Esophagus squamous epithelium (tissue), 5 donors: ENCODE results near the gene THY1. TPM values are rescaled to one million over a fixed set of nuclear protein-coding genes. Genes with fewer than 3 reads are reported as not detected.

Source experiments
- DNase-seq: peaks from one replicate; lab custom pipeline; 2025; lab: John Stamatoyannopoulos, UW
- H3K27ac ChIP-seq, 4 donors: fragments of 200-600 bp; sonication (generic); one replicate each; pipeline ENCODE4 v1.5.1; 2016 to 2019; ENCODE audit warnings: mild to moderate bottlenecking in 1 of 4
- H3K27me3 ChIP-seq, 4 donors: fragments of 200-600 bp; sonication (generic); 1 replicate in 3 of 4; 2 replicates in 1 of 4; pipeline versions ENCODE4 v1.5.1 to v1.6.0; 2017 to 2021; ENCODE audit warnings: antibody characterized with exemption in 1 of 4
- H3K36me3 ChIP-seq, 3 donors: fragments of 200-600 bp; sonication (generic); one replicate each; pipeline ENCODE4 v1.5.1; 2016 to 2019
- H3K4me1 ChIP-seq, 3 donors: fragments of 200-600 bp; sonication (generic); one replicate each; pipeline ENCODE4 v1.5.1; 2017 to 2019
- H3K4me3 ChIP-seq, 4 donors: fragments of 200-600 bp; sonication (generic); 1 replicate in 3 of 4; 2 replicates in 1 of 4; pipeline ENCODE4 v1.5.1; 2016 to 2019; ENCODE audit warnings: mild to moderate bottlenecking in 2 of 4, moderate library complexity in 1 of 4
- H3K9me3 ChIP-seq, 3 donors: fragments of 200-600 bp; sonication (generic); one replicate each; pipeline ENCODE4 v1.5.1; 2016 to 2019
- CTCF ChIP-seq, 6 experiments: fragments of 450-650 bp in 4 of 6; fragments of 200-600 bp in 2 of 6; sonication (generic) in 2 of 6; IDR thresholded peaks; one replicate each; pipeline ENCODE4 v1.5.1; 2016 to 2019; ENCODE audit warnings: antibody characterized with exemption in 6 of 6, mild to moderate bottlenecking in 4 of 6, moderate library complexity in 4 of 6
- POLR2A ChIP-seq, 4 donors: fragments of 450-650 bp; IDR thresholded peaks; one replicate each; pipeline ENCODE4 v1.6.1; 2017; ENCODE audit warnings: antibody characterized with exemption in 4 of 4, mild to moderate bottlenecking in 4 of 4, moderate library complexity in 3 of 4
- WGBS, 2 donors: methylation state at CpG; one replicate each; pipeline ENCODE4 v1.1.5; 2018; 5-methylcytosine and 5-hydroxymethylcytosine counted together
- intact Hi-C: fragments of 100-400 bp; cut with DNase I; formaldehyde crosslinking; loops from one replicate; pipeline ENCODE4 v1.15.0; 2022
- total RNA-seq, 4 donors: library from RNA; depleted of rRNA; stranded (reverse); fragments of >200 nt; gene quantifications; one replicate each; pipeline ENCODE4 v1.1.0, GENCODE V29; 2016
- donor health status: DM: yes; HTN: yes; CAD: no.

Gene THY1
- total RNA-seq, 4 donors from 2014 or later = 0.57 to 7.6 (median 2.9) TPM

- DNase-seq = no peak
- intact Hi-C loops = no loop called here
- 75 to 78% methylated on average over 1 of the region's 1 CpG for WGBS, 2 donors
- Histone ChIP-seq H3K27ac (no peak overlapping the region), H3K36me3 (no peaks in the 10 kb centered on the region), H3K4me3 (no peak overlapping the region), H3K4me1 (peaks cover 0 to 17% (median 12%) of the 10 kb centered on the region in 3 donors), H3K27me3 (peaks cover 0 to 33% (median 0%) of the 10 kb centered on the region in 4 donors), H3K9me3 (no peaks in the 10 kb centered on the region)
- TF ChIP-seq POLR2A (IDR thresholded peaks at IDR 0.05) (no peak), CTCF (IDR thresholded peaks at IDR 0.05) (no peak)
Measured at GRCh38 chr11:119434591-119435330, 11.8 kb upstream of the THY1 start.

- TF ChIP-seq CTCF (IDR thresholded peaks at IDR 0.05) = no peak
- TF ChIP-seq POLR2A (IDR thresholded peaks at IDR 0.05) = no peak
- Histone ChIP-seq H3K27ac (peak overlapping the region in 1 of 4 donors; percentile 39), H3K9me3 (no peaks in the 10 kb centered on the region), H3K27me3 (peaks cover 0 to 34% (median 0%) of the 10 kb centered on the region in 4 donors), H3K4me3 (peak overlapping the region in 1 of 4 donors; percentile 35), H3K36me3 (no peaks in the 10 kb centered on the region), H3K4me1 (peaks cover 0 to 17% (median 12%) of the 10 kb centered on the region in 3 donors)
- 13 to 57% methylated on average over 1 of the region's 1 CpG for WGBS, 2 donors
- no peak for DNase-seq
- intact Hi-C loops = no loop called here
Measured at GRCh38 chr11:119433358-119433725, 10.4 kb upstream of the THY1 start.

- H3K27ac ChIP-seq = peak overlapping the region in 2 of 4 donors; percentile 39 to 71
- H3K9me3 ChIP-seq = no peaks in the 10 kb centered on the region
- 24 to 39% methylated on average over 14 to 18 of the region's 21 CpGs for WGBS, 2 donors
- peak overlapping the region in 1 of 4 donors; percentile 35 for H3K4me3 ChIP-seq
- no peaks in the 10 kb centered on the region for H3K36me3 ChIP-seq
- DNase-seq = no peak
- intact Hi-C loops = no loop called here
- no peak for TF ChIP-seq POLR2A (IDR thresholded peaks at IDR 0.05)
- TF ChIP-seq CTCF (IDR thresholded peaks at IDR 0.05) = no peak
- H3K4me1 ChIP-seq = peaks cover 0 to 17% (median 12%) of the 10 kb centered on the region in 3 donors
- peaks cover 0 to 34% (median 0%) of the 10 kb centered on the region in 4 donors for H3K27me3 ChIP-seq
Measured at GRCh38 chr11:119432484-119433357, 9.7 kb upstream of the THY1 start.

- DNase-seq = no peak
- no peaks in the 10 kb centered on the region for H3K9me3 ChIP-seq
- H3K27ac ChIP-seq = no peak overlapping the region
- intact Hi-C loops = no loop called here
- no peak overlapping the region for H3K4me3 ChIP-seq
- 93 to 94% methylated on average over 6 to 7 of the region's 7 CpGs for WGBS, 2 donors
- TF ChIP-seq POLR2A (IDR thresholded peaks at IDR 0.05) = no peak
- TF ChIP-seq CTCF (IDR thresholded peaks at IDR 0.05) = no peak
- H3K36me3 ChIP-seq = no peaks in the 10 kb centered on the region
- H3K4me1 ChIP-seq = peaks cover 0 to 17% (median 12%) of the 10 kb centered on the region in 3 donors
- peaks cover 0 to 34% (median 0%) of the 10 kb centered on the region in 4 donors for H3K27me3 ChIP-seq
Measured at GRCh38 chr11:119431523-119431922, 8.6 kb upstream of the THY1 start.
